HCT116 (cell line): ENCODE data around the gene CPT1A. TPM values are rescaled to one million over a fixed set of nuclear protein-coding genes. Genes with fewer than 3 reads are reported as not detected.

ENCODE experiments used
- ATAC-seq: fragments of 200-7000 bp; cut with Tn5 transposase; 2 replicates; pipeline ENCODE4 v1.9.1; 2020; ENCODE audit warnings: mild to moderate bottlenecking, moderate library complexity
- BruUV-seq: library from RNA; stranded (reverse); fragments of 400-500 nt; replicated peaks from 2 replicates; lab custom pipeline; 2021; lab: Mats Ljungman, UMichigan
- CTCF ChIA-PET: fragments of 300-600 bp; sonication (Branson Sonifier 250); formaldehyde crosslinking; loops from one replicate; lab custom pipeline; 2021; ENCODE audit warnings: antibody characterized with exemption; lab: Charles Lee
- POLR2A ChIA-PET: fragments of 300-600, 350-600 bp; sonication (Branson Sonifier 250); formaldehyde crosslinking; loops from one replicate; lab custom pipeline; 2021; ENCODE audit warnings: antibody characterized with exemption; lab: Charles Lee
- RAD21 ChIA-PET, 2 experiments: fragments of 300-600 bp; sonication (Branson Sonifier 250); formaldehyde crosslinking; loops; one replicate each; lab custom pipeline; 2023; ENCODE audit warnings: low total read pairs in 2 of 2; ENCODE audit not compliant: uncharacterized antibody in 2 of 2, unreplicated experiment in 2 of 2, low non-redundant PET in 1 of 2; lab: Charles Lee
- DNase-seq: peaks from one replicate; pipeline ENCODE4 v3.0.0-alpha.2; 2010; ENCODE audit warnings: low read depth, low spot score
- H2AFZ ChIP-seq: fragments of 200-600 bp; shearing (Covaris generic), sonication (generic); 2 replicates; pipeline ENCODE4 v1.6.1; 2017; ENCODE audit warnings: low read depth, mixed run types, mixed read lengths, antibody characterized with exemption, low read length; ENCODE audit not compliant: poor library complexity, severe bottlenecking
- H3K27ac ChIP-seq: 2 replicates; pipeline ENCODE4 v1.5.1; 2012; ENCODE audit warnings: low read depth, low read length
- H3K27me3 ChIP-seq: fragments of 200-600 bp; sonication (generic); 2 replicates; pipeline ENCODE4 v1.6.1; 2016; ENCODE audit warnings: mixed run types, low read length, mixed read lengths; ENCODE audit not compliant: insufficient read depth
- H3K36me3 ChIP-seq, 2 experiments: fragments of 200-500 bp in 1 of 2; fragments of 200-600 bp in 1 of 2; sonication (Bioruptor generic) in 1 of 2; sonication (generic) in 1 of 2; 2 replicates each; pipeline versions ENCODE4 v1.5.1 to v1.6.1; 2014 to 2016; ENCODE audit warnings: low read length in 2 of 2, inconsistent platforms in 1 of 2, mixed read lengths in 1 of 2, mixed run types in 1 of 2; ENCODE audit not compliant: insufficient read depth in 2 of 2, control insufficient read depth in 1 of 2
- H3K4me1 ChIP-seq, 2 experiments: fragments of 200-600 bp in 1 of 2; sonication (generic) in 1 of 2; 2 replicates each; pipeline versions ENCODE4 v1.5.1 to v1.6.1; 2012 to 2017; ENCODE audit warnings: low read length in 2 of 2, inconsistent platforms in 1 of 2, mild to moderate bottlenecking in 1 of 2, mixed read lengths in 1 of 2, mixed run types in 1 of 2, moderate library complexity in 1 of 2; ENCODE audit not compliant: insufficient read depth in 2 of 2, control insufficient read depth in 1 of 2
- H3K4me2 ChIP-seq: fragments of 200-600 bp; sonication (generic); 2 replicates; pipeline ENCODE4 v1.6.1; 2017; ENCODE audit warnings: mixed run types, low read length, mixed read lengths
- H3K4me3 ChIP-seq, 2 experiments: fragments of 200-600 bp in 1 of 2; sonication (generic) in 1 of 2; replicated peaks in 1 of 2; 2 replicates each; pipeline ENCODE4 v1.5.1; 2011 to 2016; ENCODE audit warnings: low read length in 2 of 2, control low read depth in 1 of 2, low read depth in 1 of 2, mild to moderate bottlenecking in 1 of 2, mixed read lengths in 1 of 2, mixed run types in 1 of 2
- H3K79me2 ChIP-seq: fragments of 200-600 bp; sonication (generic); 2 replicates; pipeline ENCODE4 v1.6.1; 2017; ENCODE audit warnings: mild to moderate bottlenecking, mixed run types, low read length, moderate library complexity, mixed read lengths; ENCODE audit not compliant: insufficient read depth
- H3K9ac ChIP-seq: fragments of 200-600 bp; sonication (generic); 2 replicates; pipeline ENCODE4 v1.6.1; 2016; ENCODE audit warnings: low read length, mixed read lengths
- H3K9me2 ChIP-seq: fragments of 200-600 bp; sonication (generic), shearing (Covaris generic); 2 replicates; pipeline ENCODE4 v1.6.1; 2017; ENCODE audit warnings: mixed run types, mild to moderate bottlenecking, moderate library complexity; ENCODE audit not compliant: insufficient read depth
- H3K9me3 ChIP-seq, 2 experiments: fragments of 200-500 bp in 1 of 2; fragments of 200-600 bp in 1 of 2; sonication (Bioruptor generic) in 1 of 2; sonication (generic) in 1 of 2; 2 replicates each; pipeline ENCODE4 v1.6.1; 2014 to 2017; ENCODE audit warnings: low read length in 2 of 2, mixed read lengths in 2 of 2, inconsistent platforms in 1 of 2, low read depth in 1 of 2, mild to moderate bottlenecking in 1 of 2, mixed run types in 1 of 2, moderate library complexity in 1 of 2; ENCODE audit not compliant: control insufficient read depth in 1 of 2, insufficient read depth in 1 of 2
- H4K20me1 ChIP-seq: fragments of 200-600 bp; sonication (generic), shearing (Covaris generic); 2 replicates; pipeline ENCODE4 v1.6.1; 2017; ENCODE audit warnings: mixed run types, mild to moderate bottlenecking, moderate library complexity; ENCODE audit not compliant: insufficient read depth
- CEBPB ChIP-seq: IDR thresholded peaks from 2 replicates; pipeline ENCODE4 v1.6.1; 2012; ENCODE audit warnings: low read depth
- CTCF ChIP-seq, 3 experiments: fragments of 200-600 bp in 1 of 3; sonication (generic) in 1 of 3; IDR thresholded peaks in 2 of 3; conservative IDR thresholded peaks in 1 of 3; 2 replicates each; pipeline ENCODE4 v1.5.1; 2012 to 2017; ENCODE audit warnings: low read depth in 2 of 3, low read length in 2 of 3, antibody characterized with exemption in 1 of 3, borderline replicate concordance in 1 of 3, control low read depth in 1 of 3, mild to moderate bottlenecking in 1 of 3, mixed read lengths in 1 of 3, mixed run types in 1 of 3, moderate library complexity in 1 of 3; ENCODE audit not compliant: insufficient read depth in 1 of 3
- EGR1 ChIP-seq: IDR thresholded peaks from 2 replicates; pipeline ENCODE4 v1.6.1; 2012; ENCODE audit warnings: low read depth
- ELF1 ChIP-seq: IDR thresholded peaks from 2 replicates; pipeline ENCODE4 v1.6.1; 2012; ENCODE audit warnings: low read depth, borderline replicate concordance
- EZH2 ChIP-seq: fragments of 200-600 bp; sonication (generic); IDR thresholded peaks from 2 replicates; pipeline ENCODE4 v1.6.1; 2017; ENCODE audit warnings: antibody characterized with exemption, mixed run types
- EZH2phosphoT487 ChIP-seq: fragments of 200-600 bp; IDR thresholded peaks from 2 replicates; pipeline ENCODE4 v1.6.1; 2018; ENCODE audit warnings: antibody characterized with exemption, borderline replicate concordance
- FOSL1 ChIP-seq: IDR thresholded peaks from 2 replicates; pipeline ENCODE4 v1.6.1; 2012; ENCODE audit warnings: low read depth
- JUND ChIP-seq: IDR thresholded peaks from 2 replicates; pipeline ENCODE4 v1.6.1; 2012
- MAX ChIP-seq: IDR thresholded peaks from 2 replicates; pipeline ENCODE4 v1.6.1; 2012
- POLR2A ChIP-seq: IDR thresholded peaks from 2 replicates; pipeline ENCODE4 v1.7.0; 2011; ENCODE audit warnings: borderline replicate concordance; ENCODE audit not compliant: insufficient read depth, insufficient read length; ENCODE audit errors: extremely low read depth
- POLR2AphosphoS5 ChIP-seq: IDR thresholded peaks from 2 replicates; pipeline ENCODE4 v1.6.1; 2011; ENCODE audit warnings: mild to moderate bottlenecking, low read depth, low read length, moderate library complexity
- RAD21 ChIP-seq: IDR thresholded peaks from 2 replicates; pipeline ENCODE4 v1.6.1; 2012; ENCODE audit warnings: low read depth, mild to moderate bottlenecking
- SIN3A ChIP-seq: IDR thresholded peaks from 2 replicates; pipeline ENCODE4 v1.6.1; 2012; ENCODE audit warnings: low read depth
- SRF ChIP-seq: IDR thresholded peaks from 2 replicates; pipeline ENCODE4 v1.6.1; 2012; ENCODE audit warnings: low read depth
- TCF7L2 ChIP-seq: IDR thresholded peaks from 2 replicates; pipeline ENCODE4 v1.7.0; 2011; ENCODE audit warnings: borderline replicate concordance, inconsistent platforms; ENCODE audit not compliant: insufficient read depth, insufficient read length; ENCODE audit errors: extremely low read depth
- ZFX ChIP-seq: fragments of 450-650 bp; IDR thresholded peaks from 2 replicates; pipeline ENCODE4 v1.6.1; 2017
- intact Hi-C: fragments of 100-400 bp; cut with micrococcal nuclease; formaldehyde crosslinking; loops from 2 replicates; pipeline ENCODE4 v1.10.0; 2022
- total RNA-seq: library from RNA; stranded (reverse); gene quantifications from one replicate; pipeline ENCODE4 v1.2.1, GENCODE V29; 2021; ENCODE audit not compliant: unreplicated experiment
- TF ChIP-seq, protein P1 (sequence below): IDR thresholded peaks from 2 replicates; pipeline ENCODE4 v1.6.1; 2012

CPT1A gene
- total RNA-seq, 1 experiment from 2014 or later, result 54.4 TPM

- TF ChIP-seq EZH2 (no peak), SRF (no peak), POLR2AphosphoS5 (no peak)
- TF ChIP-seq, protein P1, sequence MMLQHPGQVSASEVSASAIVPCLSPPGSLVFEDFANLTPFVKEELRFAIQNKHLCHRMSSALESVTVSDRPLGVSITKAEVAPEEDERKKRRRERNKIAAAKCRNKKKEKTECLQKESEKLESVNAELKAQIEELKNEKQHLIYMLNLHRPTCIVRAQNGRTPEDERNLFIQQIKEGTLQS, result no peak
- TF ChIP-seq, all 23 proteins: peak for 0
Measured at GRCh38 chr11:68766786-68767185, 74.9 kb downstream of the CPT1A start (continued).

DNA sequence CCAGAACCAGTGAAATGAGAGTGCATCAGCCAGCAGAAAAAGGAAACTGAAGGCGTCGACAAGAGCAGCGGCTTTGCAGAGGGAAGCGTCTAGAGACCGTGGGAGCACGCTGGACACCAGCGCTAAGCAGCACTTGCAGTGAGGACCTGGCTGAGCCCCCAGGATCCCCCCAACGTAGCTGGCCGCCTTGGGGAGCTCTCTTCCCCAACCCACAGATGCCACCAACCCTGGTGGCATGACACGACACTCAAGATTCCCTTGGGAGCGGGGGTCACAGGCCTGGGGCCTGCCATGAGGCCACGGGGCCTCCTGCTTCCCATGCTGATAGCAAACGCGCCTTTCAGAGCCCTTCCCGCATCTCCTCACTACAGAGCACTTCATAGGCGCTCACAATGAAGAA, 77.0 kb downstream of the CPT1A start:
- Histone ChIP-seq H3K9ac (no peak overlapping the region), H3K27ac (no peak overlapping the region), H3K9me3 (no peaks in the 10 kb centered on the region), H3K4me3 (no peak overlapping the region), H3K4me1 (no peaks in the 10 kb centered on the region), H3K4me2 (no peak overlapping the region), H3K27me3 (no peaks in the 10 kb centered on the region), H3K9me2 (no peaks in the 10 kb centered on the region), H3K36me3 (peaks cover 7 to 8% of the 10 kb centered on the region in 2 experiments; a peak in 3 of 4 replicates), H2AFZ (no peak overlapping the region), H4K20me1 (no peaks in the 10 kb centered on the region), H3K79me2 (no peaks in the 10 kb centered on the region)
- DNase-seq (no peak), ATAC-seq (no peak)
- BruUV-seq, result no TSS peak
- RAD21 ChIA-PET, result no interaction called here
- intact Hi-C loops, result no loop called here
- no peak for TF ChIP-seq POLR2AphosphoS5
- TF ChIP-seq POLR2A, result no peak
- TF ChIP-seq SRF, result no peak
- no peak for TF ChIP-seq FOSL1
- TF ChIP-seq CEBPB, result no peak
- TF ChIP-seq JUND, result no peak
- TF ChIP-seq ELF1, result no peak
- TF ChIP-seq, protein P1, result no peak
- no peak for TF ChIP-seq SIN3A
- TF ChIP-seq RAD21, result no peak
- TF ChIP-seq CTCF (IDR thresholded peaks at IDR 0.05 in 2 of 3, conservative IDR thresholded peaks at IDR 0.05 in 1 of 3; ENCODE audit: borderline replicate concordance in 1 of 3, insufficient read depth in 1 of 3, low read depth in 2 of 3, low read length in 2 of 3), result no peak
- no peak for TF ChIP-seq EZH2phosphoT487
- TF ChIP-seq MAX, result no peak
- TF ChIP-seq ZFX, result no peak
- no peak for TF ChIP-seq TCF7L2
- TF ChIP-seq EZH2, result no peak
- TF ChIP-seq EGR1, result no peak
- POLR2A ChIA-PET, result no interaction called here
- CTCF ChIA-PET, result no interaction called here
